Osteocyte (in vitro differentiated cells): ENCODE data around the gene KRT3. TPM values are rescaled to one million over a fixed set of nuclear protein-coding genes. Genes with fewer than 3 reads are reported as not detected.

Experiments
- DNase-seq: peaks from one replicate; pipeline ENCODE4 v3.0.0; 2021; ENCODE audit warnings: mixed read lengths; ENCODE audit not compliant: unreplicated experiment; ENCODE audit errors: extremely low spot score
- H3K27ac Mint-ChIP-seq: one replicate; pipeline ENCODE4 v1.8.0; 2021; ENCODE audit warnings: mild to moderate bottlenecking, mixed read lengths; ENCODE audit not compliant: unreplicated experiment
- H3K27me3 Mint-ChIP-seq: one replicate; pipeline ENCODE4 v1.8.0; 2021; ENCODE audit warnings: mixed read lengths; ENCODE audit not compliant: unreplicated experiment
- H3K36me3 Mint-ChIP-seq: one replicate; pipeline ENCODE4 v1.8.0; 2021; ENCODE audit warnings: mixed read lengths; ENCODE audit not compliant: unreplicated experiment
- H3K4me1 Mint-ChIP-seq: one replicate; pipeline ENCODE4 v1.8.0; 2021; ENCODE audit warnings: mixed read lengths; ENCODE audit not compliant: unreplicated experiment
- H3K4me3 Mint-ChIP-seq: one replicate; pipeline ENCODE4 v1.8.0; 2021; ENCODE audit warnings: mild to moderate bottlenecking, moderate library complexity, mixed read lengths; ENCODE audit not compliant: unreplicated experiment
- H3K9me3 Mint-ChIP-seq: one replicate; pipeline ENCODE4 v1.8.0; 2021; ENCODE audit warnings: mixed read lengths; ENCODE audit not compliant: unreplicated experiment
- total RNA-seq: library from RNA; stranded (reverse); gene quantifications from 2 replicates; pipeline ENCODE4 v1.2.1, GENCODE V29; 2021
- TF ChIP-seq, protein P1 (sequence below): fragments of 200-600 bp; sonication (generic); IDR thresholded peaks from 2 replicates; pipeline ENCODE4 v1.5.0; 2021; ENCODE audit warnings: antibody characterized with exemption, mild to moderate bottlenecking, moderate library complexity

KRT3 gene
- total RNA-seq, 1 donor from 2014 or later = not detected

- H3K27ac Mint-ChIP-seq = no peak overlapping the region
- no peak overlapping the region for H3K4me3 Mint-ChIP-seq
- H3K4me1 Mint-ChIP-seq = no peaks in the 10 kb centered on the region
- H3K27me3 Mint-ChIP-seq = peaks cover 42% of the 10 kb centered on the region
- TF ChIP-seq, protein P1, sequence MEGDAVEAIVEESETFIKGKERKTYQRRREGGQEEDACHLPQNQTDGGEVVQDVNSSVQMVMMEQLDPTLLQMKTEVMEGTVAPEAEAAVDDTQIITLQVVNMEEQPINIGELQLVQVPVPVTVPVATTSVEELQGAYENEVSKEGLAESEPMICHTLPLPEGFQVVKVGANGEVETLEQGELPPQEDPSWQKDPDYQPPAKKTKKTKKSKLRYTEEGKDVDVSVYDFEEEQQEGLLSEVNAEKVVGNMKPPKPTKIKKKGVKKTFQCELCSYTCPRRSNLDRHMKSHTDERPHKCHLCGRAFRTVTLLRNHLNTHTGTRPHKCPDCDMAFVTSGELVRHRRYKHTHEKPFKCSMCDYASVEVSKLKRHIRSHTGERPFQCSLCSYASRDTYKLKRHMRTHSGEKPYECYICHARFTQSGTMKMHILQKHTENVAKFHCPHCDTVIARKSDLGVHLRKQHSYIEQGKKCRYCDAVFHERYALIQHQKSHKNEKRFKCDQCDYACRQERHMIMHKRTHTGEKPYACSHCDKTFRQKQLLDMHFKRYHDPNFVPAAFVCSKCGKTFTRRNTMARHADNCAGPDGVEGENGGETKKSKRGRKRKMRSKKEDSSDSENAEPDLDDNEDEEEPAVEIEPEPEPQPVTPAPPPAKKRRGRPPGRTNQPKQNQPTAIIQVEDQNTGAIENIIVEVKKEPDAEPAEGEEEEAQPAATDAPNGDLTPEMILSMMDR = no peak
- H3K9me3 Mint-ChIP-seq = no peaks in the 10 kb centered on the region
- H3K36me3 Mint-ChIP-seq = no peaks in the 10 kb centered on the region
- DNase-seq = no peak
Measured at GRCh38 chr12:52817003-52817698, 21.2 kb upstream of the KRT3 start.

DNA sequence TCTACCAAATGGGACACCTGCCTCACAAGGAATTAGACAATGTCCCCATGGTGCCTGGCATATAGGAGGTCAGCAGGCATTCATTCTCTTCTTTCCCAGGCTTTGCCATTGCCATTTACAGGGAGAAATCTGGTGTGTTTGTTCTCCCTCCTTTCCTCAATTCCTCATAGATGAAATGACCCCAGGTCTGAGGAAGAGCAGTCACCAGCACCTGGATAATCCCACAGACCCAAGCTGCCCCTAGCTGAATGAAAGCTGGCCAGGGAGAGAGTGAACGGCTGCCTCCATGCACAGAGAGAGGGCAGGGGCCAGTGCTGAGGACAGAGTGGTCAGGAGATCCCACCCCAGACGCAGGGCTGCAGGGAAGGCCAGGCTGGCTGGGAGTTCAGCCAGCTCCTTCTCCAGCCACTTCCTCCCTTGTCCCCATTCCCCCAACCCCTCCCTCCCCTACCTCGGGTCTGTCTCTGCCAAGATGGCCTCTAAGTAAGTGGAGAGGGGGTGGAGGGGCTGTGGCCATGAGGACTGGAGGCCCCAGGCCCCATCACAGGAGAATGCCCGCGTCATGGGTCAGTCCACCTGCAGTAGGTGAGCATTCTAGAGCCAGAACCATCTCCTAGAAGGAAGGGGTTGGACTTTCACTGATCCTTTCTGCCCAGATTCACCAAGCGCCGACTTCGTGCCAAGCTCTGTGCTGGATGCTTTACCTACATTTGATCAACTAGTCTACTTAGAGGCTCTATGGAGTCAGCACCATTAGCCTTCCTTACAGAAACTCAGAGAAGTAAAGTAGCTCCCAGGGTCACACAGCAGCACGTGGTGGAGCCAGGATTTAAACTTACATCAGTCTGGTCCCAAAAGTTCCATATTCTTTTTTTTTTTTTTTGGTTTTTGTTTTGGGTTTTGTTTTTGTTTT, 20.0 kb upstream of the KRT3 start:
- no peaks in the 10 kb centered on the region for H3K4me1 Mint-ChIP-seq
- no peaks in the 10 kb centered on the region for H3K9me3 Mint-ChIP-seq
- DNase-seq = no peak
- peaks cover 51% of the 10 kb centered on the region for H3K27me3 Mint-ChIP-seq
- H3K36me3 Mint-ChIP-seq = no peaks in the 10 kb centered on the region
- no peak overlapping the region for H3K27ac Mint-ChIP-seq
- no peak overlapping the region for H3K4me3 Mint-ChIP-seq
- TF ChIP-seq, protein P1 = no peak

DNA sequence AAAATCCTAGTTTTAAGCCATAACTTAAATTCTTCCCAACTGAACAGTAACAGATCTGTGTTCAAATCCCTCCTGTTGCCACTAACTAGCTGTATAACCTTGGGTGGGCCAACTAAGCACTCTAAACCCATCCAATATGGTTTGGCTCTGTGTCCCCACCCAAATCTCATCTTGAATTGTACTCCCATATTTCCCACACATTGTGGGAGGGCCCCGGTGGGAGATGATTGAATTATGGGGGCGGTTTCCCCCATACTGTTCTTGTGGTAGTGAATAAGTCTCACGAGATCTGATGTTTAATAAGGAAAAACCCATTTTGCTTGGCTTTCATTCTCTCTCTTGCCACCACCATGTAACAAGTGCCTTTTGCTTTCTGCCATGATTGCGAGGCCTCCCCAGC, 19.2 kb upstream of the KRT3 start:
- Mint-ChIP-seq H3K4me3 (no peak overlapping the region), H3K27me3 (peaks cover 49% of the 10 kb centered on the region), H3K36me3 (no peaks in the 10 kb centered on the region), H3K27ac (no peak overlapping the region), H3K4me1 (no peaks in the 10 kb centered on the region), H3K9me3 (no peaks in the 10 kb centered on the region)
- DNase-seq = no peak
- TF ChIP-seq, protein P1 = no peak

GRCh38 chr12:52814710-52815155, 18.8 kb upstream of the KRT3 start:
- Mint-ChIP-seq H3K4me1 (no peaks in the 10 kb centered on the region), H3K4me3 (no peak overlapping the region), H3K27ac (no peak overlapping the region), H3K9me3 (no peaks in the 10 kb centered on the region), H3K36me3 (no peaks in the 10 kb centered on the region), H3K27me3 (peaks cover 49% of the 10 kb centered on the region)
- no peak for DNase-seq
- TF ChIP-seq, protein P1 = no peak
